ENCODE data around the gene DMRTA1. TPM values are rescaled to one million over a fixed set of nuclear protein-coding genes. Genes with fewer than 3 reads are reported as not detected.

Gene DMRTA1
- total and polyA plus RNA-seq, 2 donors (not counting 1 experiment from before 2014, with no cell fraction given): 0.05 to 0.83 TPM

DNA sequence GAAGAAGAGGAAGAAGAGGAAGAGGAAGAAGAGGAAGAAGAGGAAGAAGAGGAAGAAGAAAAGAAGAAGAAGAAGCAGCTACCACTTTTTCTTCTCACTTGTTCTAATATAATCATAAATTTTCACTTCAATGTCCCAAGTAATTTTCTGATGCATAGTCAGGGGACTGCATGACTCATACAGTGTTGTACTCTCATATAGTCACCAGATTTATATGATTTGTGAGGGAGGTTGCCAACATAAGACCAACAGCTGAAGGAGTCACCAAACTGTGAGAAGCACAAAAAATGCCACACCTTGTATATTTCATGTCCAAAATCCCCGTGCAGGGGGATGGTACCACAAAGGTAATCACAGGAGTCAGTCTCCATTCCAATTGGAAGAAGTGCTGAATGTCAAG, 32.7 kb upstream of the DMRTA1 start:
- peak in 1 of 2 donors; percentile 30 for DNase-seq (ENCODE audit: low read depth in 2 of 2)
- H3K27me3 ChIP-seq (ENCODE audit: control insufficient read depth, insufficient read depth, low read length): no peaks in the 10 kb centered on the region
- no peak overlapping the region for H3K4me3 ChIP-seq (replicated peaks in 1 of 4; ENCODE audit: control extremely low read depth in 1 of 4, insufficient read depth in 1 of 4, low read depth in 3 of 4, low read length in 4 of 4)

DNA sequence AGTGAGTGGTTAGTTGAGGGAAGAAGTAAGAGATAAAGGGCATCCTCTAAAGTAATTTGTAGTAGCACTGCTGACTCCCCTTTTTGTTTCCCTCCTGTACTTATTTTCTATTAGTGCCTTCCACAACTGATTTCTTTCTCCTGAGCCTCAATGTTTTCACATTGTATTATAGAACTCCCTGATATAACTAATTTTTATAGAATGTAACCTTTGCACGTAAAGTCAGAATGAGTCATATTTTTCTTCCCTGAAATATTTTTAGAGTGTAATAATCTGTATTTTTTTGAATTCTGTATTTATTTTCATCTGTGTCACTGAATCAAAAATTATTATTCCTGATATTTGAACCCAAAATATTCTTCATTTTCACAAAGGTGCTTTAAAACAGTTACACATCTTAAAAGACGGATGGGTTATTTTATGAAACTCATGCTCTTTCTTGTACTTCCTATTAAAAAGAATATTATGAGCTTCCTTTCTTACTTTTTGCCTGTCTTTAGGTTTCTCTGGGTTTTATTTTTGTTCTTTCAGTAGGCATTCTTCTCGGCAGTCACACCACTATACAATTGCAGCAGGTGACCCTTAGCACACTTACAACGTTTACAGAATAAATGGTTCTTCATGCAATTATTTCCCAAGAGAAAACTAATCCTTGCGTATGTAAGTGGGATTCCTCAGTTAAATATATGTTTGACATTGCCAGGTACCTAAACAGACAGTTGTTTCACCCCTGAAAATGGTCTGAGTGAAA, 30.5 kb upstream of the DMRTA1 start:
- Histone ChIP-seq H3K9me3 (ENCODE audit: control insufficient read depth, insufficient read depth, low read depth, low read length) (no peaks in the 10 kb centered on the region), H4K20me1 (ENCODE audit: control insufficient read depth, extremely low read depth, insufficient read depth, low read length) (no peaks in the 10 kb centered on the region), H2AFZ (ENCODE audit: low read length) (no peak overlapping the region), H3K36me3 (ENCODE audit: control insufficient read depth, insufficient read depth, low read length) (no peaks in the 10 kb centered on the region), H3K79me2 (ENCODE audit: control insufficient read depth, insufficient read depth, low read length) (no peaks in the 10 kb centered on the region), H3K27ac (ENCODE audit: insufficient read depth, low read length) (no peak overlapping the region), H3K4me1 (ENCODE audit: control insufficient read depth, extremely low read depth, insufficient read depth, low read length) (no peaks in the 10 kb centered on the region), H3K4me3 (replicated peaks in 1 of 4; ENCODE audit: control extremely low read depth in 1 of 4, insufficient read depth in 1 of 4, low read depth in 3 of 4, low read length in 4 of 4) (no peak overlapping the region), H3K27me3 (ENCODE audit: control insufficient read depth, insufficient read depth, low read length) (no peaks in the 10 kb centered on the region), H3K4me2 (ENCODE audit: extremely low read depth, insufficient read depth, low read length) (no peak overlapping the region), H3K9ac (ENCODE audit: insufficient read depth, low read length) (no peak overlapping the region)
- DNase-seq (ENCODE audit: low read depth in 2 of 2): peak in 1 of 2 donors; percentile 11
- no peak for TF ChIP-seq EZH2 (IDR thresholded peaks at IDR 0.05; ENCODE audit: low read length, missing control alignments)
- TF ChIP-seq, protein P1, sequence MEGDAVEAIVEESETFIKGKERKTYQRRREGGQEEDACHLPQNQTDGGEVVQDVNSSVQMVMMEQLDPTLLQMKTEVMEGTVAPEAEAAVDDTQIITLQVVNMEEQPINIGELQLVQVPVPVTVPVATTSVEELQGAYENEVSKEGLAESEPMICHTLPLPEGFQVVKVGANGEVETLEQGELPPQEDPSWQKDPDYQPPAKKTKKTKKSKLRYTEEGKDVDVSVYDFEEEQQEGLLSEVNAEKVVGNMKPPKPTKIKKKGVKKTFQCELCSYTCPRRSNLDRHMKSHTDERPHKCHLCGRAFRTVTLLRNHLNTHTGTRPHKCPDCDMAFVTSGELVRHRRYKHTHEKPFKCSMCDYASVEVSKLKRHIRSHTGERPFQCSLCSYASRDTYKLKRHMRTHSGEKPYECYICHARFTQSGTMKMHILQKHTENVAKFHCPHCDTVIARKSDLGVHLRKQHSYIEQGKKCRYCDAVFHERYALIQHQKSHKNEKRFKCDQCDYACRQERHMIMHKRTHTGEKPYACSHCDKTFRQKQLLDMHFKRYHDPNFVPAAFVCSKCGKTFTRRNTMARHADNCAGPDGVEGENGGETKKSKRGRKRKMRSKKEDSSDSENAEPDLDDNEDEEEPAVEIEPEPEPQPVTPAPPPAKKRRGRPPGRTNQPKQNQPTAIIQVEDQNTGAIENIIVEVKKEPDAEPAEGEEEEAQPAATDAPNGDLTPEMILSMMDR (conservative IDR thresholded peaks at IDR 0.05 in 1 of 2, IDR thresholded peaks at IDR 0.05 in 1 of 2; ENCODE audit: low read depth in 1 of 2, low read length in 2 of 2): no peak

More for the DNA sequence above, 32.7 kb upstream of the DMRTA1 start:
- H4K20me1 ChIP-seq (ENCODE audit: control insufficient read depth, extremely low read depth, insufficient read depth, low read length): no peaks in the 10 kb centered on the region
- H3K79me2 ChIP-seq (ENCODE audit: control insufficient read depth, insufficient read depth, low read length): no peaks in the 10 kb centered on the region
- no peak overlapping the region for H2AFZ ChIP-seq (ENCODE audit: low read length)
- no peaks in the 10 kb centered on the region for H3K4me1 ChIP-seq (ENCODE audit: control insufficient read depth, extremely low read depth, insufficient read depth, low read length)
- H3K9ac ChIP-seq (ENCODE audit: insufficient read depth, low read length): no peak overlapping the region
- no peak for TF ChIP-seq EZH2 (IDR thresholded peaks at IDR 0.05; ENCODE audit: low read length, missing control alignments)
- TF ChIP-seq, protein P1 (conservative IDR thresholded peaks at IDR 0.05 in 1 of 2, IDR thresholded peaks at IDR 0.05 in 1 of 2; ENCODE audit: low read depth in 1 of 2, low read length in 2 of 2): no peak
- H3K9me3 ChIP-seq (ENCODE audit: control insufficient read depth, insufficient read depth, low read depth, low read length): no peaks in the 10 kb centered on the region
- no peak overlapping the region for H3K27ac ChIP-seq (ENCODE audit: insufficient read depth, low read length)
- no peak overlapping the region for H3K4me2 ChIP-seq (ENCODE audit: extremely low read depth, insufficient read depth, low read length)
- H3K36me3 ChIP-seq (ENCODE audit: control insufficient read depth, insufficient read depth, low read length): no peaks in the 10 kb centered on the region

DNA sequence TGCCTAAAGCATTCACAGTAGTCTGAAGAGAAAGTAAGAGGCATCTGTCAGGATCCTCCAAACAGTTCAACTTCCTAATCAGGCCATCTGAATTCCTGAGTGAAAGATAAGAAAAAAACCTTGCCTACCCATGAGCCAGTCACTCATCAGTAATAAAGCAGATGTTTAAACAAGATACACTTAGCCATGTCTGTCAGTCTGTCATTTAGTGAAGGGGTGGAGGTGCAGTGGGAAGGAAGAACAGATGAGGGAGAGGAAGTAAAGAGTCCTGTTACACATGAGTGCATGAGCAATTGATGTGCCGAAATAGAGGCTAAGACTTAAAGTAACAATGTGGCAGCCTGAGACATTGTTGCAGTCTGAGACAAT, 29.9 kb upstream of the DMRTA1 start:
- no peaks in the 10 kb centered on the region for H4K20me1 ChIP-seq (ENCODE audit: control insufficient read depth, extremely low read depth, insufficient read depth, low read length)
- peak in 1 of 2 donors; percentile 71 for DNase-seq (ENCODE audit: low read depth in 2 of 2)
- H3K4me1 ChIP-seq (ENCODE audit: control insufficient read depth, extremely low read depth, insufficient read depth, low read length): no peaks in the 10 kb centered on the region
- H3K79me2 ChIP-seq (ENCODE audit: control insufficient read depth, insufficient read depth, low read length): no peaks in the 10 kb centered on the region
- no peaks in the 10 kb centered on the region for H3K36me3 ChIP-seq (ENCODE audit: control insufficient read depth, insufficient read depth, low read length)
- H3K27me3 ChIP-seq (ENCODE audit: control insufficient read depth, insufficient read depth, low read length): no peaks in the 10 kb centered on the region
- H3K27ac ChIP-seq (ENCODE audit: insufficient read depth, low read length): no peak overlapping the region
- no peak overlapping the region for H2AFZ ChIP-seq (ENCODE audit: low read length)
- H3K9me3 ChIP-seq (ENCODE audit: control insufficient read depth, insufficient read depth, low read depth, low read length): no peaks in the 10 kb centered on the region
- H3K4me2 ChIP-seq (ENCODE audit: extremely low read depth, insufficient read depth, low read length): no peak overlapping the region
- H3K9ac ChIP-seq (ENCODE audit: insufficient read depth, low read length): no peak overlapping the region
- no peak for TF ChIP-seq EZH2 (IDR thresholded peaks at IDR 0.05; ENCODE audit: low read length, missing control alignments)
- TF ChIP-seq, protein P1 (conservative IDR thresholded peaks at IDR 0.05 in 1 of 2, IDR thresholded peaks at IDR 0.05 in 1 of 2; ENCODE audit: low read depth in 1 of 2, low read length in 2 of 2): no peak
- H3K4me3 ChIP-seq (replicated peaks in 1 of 4; ENCODE audit: control extremely low read depth in 1 of 4, insufficient read depth in 1 of 4, low read depth in 3 of 4, low read length in 4 of 4): no peak overlapping the region
